Measurements from ENCODE around the gene RRM2. TPM values are rescaled to one million over a fixed set of nuclear protein-coding genes. Genes with fewer than 3 reads are reported as not detected.
A peak's percentile ranks its signal among the peaks of the same experiment; 100 is the strongest.

Gene RRM2
- polyA plus RNA-seq, 3 donors: 1.5 TPM; not detected in 2

- Histone ChIP-seq H3K27ac (ENCODE audit: low read depth in 1 of 2, low read length in 2 of 2) (peak overlapping the region in 1 of 2 donors; percentile 15), H3K4me1 (ENCODE audit: control insufficient read depth in 1 of 2, insufficient read depth in 2 of 2, low read length in 2 of 2) (peaks cover 5 to 7% of the 10 kb centered on the region in 2 donors), H3K9me3 (replicated peaks in 1 of 2; ENCODE audit: control insufficient read depth in 1 of 2, insufficient read depth in 1 of 2, low read length in 2 of 2) (no peaks in the 10 kb centered on the region), H2AFZ (ENCODE audit: insufficient read depth, low read depth, low read length, poor library complexity, severe bottlenecking) (no peak overlapping the region), H3K9ac (ENCODE audit: insufficient read depth, low read length, poor library complexity, severe bottlenecking) (no peak overlapping the region), H3K4me2 (replicated peaks; ENCODE audit: extremely low read depth, low read length, poor library complexity, severe bottlenecking) (no peak overlapping the region), H3K4me3 (replicated peaks in 1 of 3; ENCODE audit: low read depth in 2 of 3, low read length in 3 of 3) (no peak overlapping the region), H3K27me3 (ENCODE audit: control insufficient read depth in 2 of 2, insufficient read depth in 2 of 2, low read length in 2 of 2) (no peaks in the 10 kb centered on the region), H4K20me1 (ENCODE audit: insufficient read depth, low read length) (no peaks in the 10 kb centered on the region), H3K79me2 (ENCODE audit: insufficient read depth, low read length) (peaks cover 61% of the 10 kb centered on the region), H3K36me3 (replicated peaks in 1 of 2; ENCODE audit: control insufficient read depth in 1 of 2, insufficient read depth in 2 of 2, low read length in 2 of 2) (peaks cover 17 to 49% of the 10 kb centered on the region in 2 donors)
- Mint-ChIP-seq H3K36me3 (peaks cover 39 to 60% of the 10 kb centered on the region in 2 donors), H3K4me3 (no peak overlapping the region), H3K4me1 (peaks cover 31% of the 10 kb centered on the region), H3K27me3 (ENCODE audit: low read depth in 3 of 3) (peaks cover 0 to 4% (median 0%) of the 10 kb centered on the region in 3 donors), H3K9me3 (no peaks in the 10 kb centered on the region), H3K27ac (peak overlapping the region in 4 of 7 donors; percentile 7 to 73 (median 44))
- DNase-seq: no peak
- 89% methylated on average over 3 of the region's 6 CpGs for WGBS (ENCODE audit: insufficient coverage)
- intact Hi-C loops (cut with micrococcal nuclease): loop anchor here in 1 of 2 donors (10.0 kb wide), 1 partner anchor 132 kb away; no protein-coding TSS in a partner anchor
- TF ChIP-seq CTCF (IDR thresholded peaks at IDR 0.05): no peak
Measured at GRCh38 chr2:10132596-10132995, 10.1 kb downstream of the RRM2 start.

- Histone ChIP-seq H3K27ac (ENCODE audit: low read depth in 1 of 2, low read length in 2 of 2) (peak overlapping the region in 1 of 2 donors; percentile 15), H3K4me2 (replicated peaks; ENCODE audit: extremely low read depth, low read length, poor library complexity, severe bottlenecking) (no peak overlapping the region), H2AFZ (ENCODE audit: insufficient read depth, low read depth, low read length, poor library complexity, severe bottlenecking) (no peak overlapping the region), H3K79me2 (ENCODE audit: insufficient read depth, low read length) (peaks cover 58% of the 10 kb centered on the region), H3K9ac (ENCODE audit: insufficient read depth, low read length, poor library complexity, severe bottlenecking) (no peak overlapping the region), H3K4me1 (ENCODE audit: control insufficient read depth in 1 of 2, insufficient read depth in 2 of 2, low read length in 2 of 2) (peaks cover 5 to 7% of the 10 kb centered on the region in 2 donors), H3K27me3 (ENCODE audit: control insufficient read depth in 2 of 2, insufficient read depth in 2 of 2, low read length in 2 of 2) (no peaks in the 10 kb centered on the region), H3K36me3 (replicated peaks in 1 of 2; ENCODE audit: control insufficient read depth in 1 of 2, insufficient read depth in 2 of 2, low read length in 2 of 2) (peaks cover 17 to 49% of the 10 kb centered on the region in 2 donors), H3K9me3 (replicated peaks in 1 of 2; ENCODE audit: control insufficient read depth in 1 of 2, insufficient read depth in 1 of 2, low read length in 2 of 2) (no peaks in the 10 kb centered on the region), H4K20me1 (ENCODE audit: insufficient read depth, low read length) (no peaks in the 10 kb centered on the region), H3K4me3 (replicated peaks in 1 of 3; ENCODE audit: low read depth in 2 of 3, low read length in 3 of 3) (no peak overlapping the region)
- Mint-ChIP-seq H3K4me1 (peaks cover 29% of the 10 kb centered on the region), H3K9me3 (no peaks in the 10 kb centered on the region), H3K4me3 (no peak overlapping the region), H3K36me3 (peaks cover 38 to 60% of the 10 kb centered on the region in 2 donors), H3K27ac (peak overlapping the region in 4 of 7 donors; percentile 7 to 68 (median 46)), H3K27me3 (ENCODE audit: low read depth in 3 of 3) (peaks cover 0 to 4% (median 0%) of the 10 kb centered on the region in 3 donors)
- intact Hi-C loops (cut with micrococcal nuclease): loop anchor here in 1 of 2 donors (10.0 kb wide), 1 partner anchor 132 kb away; no protein-coding TSS in a partner anchor
- 95% methylated on average over 6 of the region's 6 CpGs for WGBS (ENCODE audit: insufficient coverage)
- TF ChIP-seq CTCF (IDR thresholded peaks at IDR 0.05): no peak
- DNase-seq: no peak
Measured at GRCh38 chr2:10132996-10133647, 10.6 kb downstream of the RRM2 start.
